Activated T-cell treated with anti-CD3 and anti-CD28 coated beads for 1 hour (primary cell): ENCODE data around the gene SRPK2.
"Not testable (repeated sequence)": the region's sequence is repeated elsewhere in the genome, so short reads cannot be mapped to it uniquely, and the experiment has no call there.

Experiments
- DNase-seq: peaks from one replicate; pipeline ENCODE4 v3.0.0-alpha.2; 2020; ENCODE audit warnings: low read depth

The SRPK2 gene

DNA sequence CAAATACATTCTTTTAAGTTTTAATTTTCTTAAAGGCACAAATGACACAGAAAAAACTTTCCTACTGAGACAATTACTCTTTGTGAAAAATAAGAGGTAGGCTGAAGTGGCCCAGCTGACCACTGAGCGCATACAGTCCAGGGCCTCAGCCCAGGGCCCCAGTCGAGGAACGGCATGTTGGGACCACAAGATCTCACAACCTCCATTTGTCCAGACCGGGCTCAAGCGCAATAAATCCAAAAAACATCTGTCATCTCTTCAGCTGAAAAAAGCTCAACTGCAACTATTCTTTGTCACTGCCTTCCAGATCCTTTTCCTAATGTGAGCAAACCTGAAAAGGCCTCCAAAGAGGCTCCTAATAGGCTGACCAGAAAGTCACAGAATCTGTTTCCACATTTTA, 165.8 kb downstream of the SRPK2 start:
- DNase-seq = no peak

DNA sequence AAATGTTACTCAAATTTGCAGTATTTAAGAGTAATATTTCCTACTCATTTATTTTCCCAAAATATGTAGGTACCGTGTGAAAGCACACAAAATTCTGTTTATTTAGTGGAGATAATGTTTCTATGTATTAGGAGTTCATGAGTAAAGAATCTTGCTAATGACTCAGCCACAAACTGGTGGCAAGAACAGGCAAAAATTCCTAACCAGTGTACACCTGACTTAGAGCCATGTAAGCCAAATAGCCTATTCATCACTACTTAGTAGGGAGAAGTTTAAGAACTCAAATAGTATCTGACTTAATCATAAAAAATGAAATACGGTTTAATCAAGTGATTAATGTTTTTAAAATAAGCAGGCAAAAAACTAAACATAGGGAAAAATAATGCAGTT, 169.0 kb downstream of the SRPK2 start:
- DNase-seq = no peak

DNA sequence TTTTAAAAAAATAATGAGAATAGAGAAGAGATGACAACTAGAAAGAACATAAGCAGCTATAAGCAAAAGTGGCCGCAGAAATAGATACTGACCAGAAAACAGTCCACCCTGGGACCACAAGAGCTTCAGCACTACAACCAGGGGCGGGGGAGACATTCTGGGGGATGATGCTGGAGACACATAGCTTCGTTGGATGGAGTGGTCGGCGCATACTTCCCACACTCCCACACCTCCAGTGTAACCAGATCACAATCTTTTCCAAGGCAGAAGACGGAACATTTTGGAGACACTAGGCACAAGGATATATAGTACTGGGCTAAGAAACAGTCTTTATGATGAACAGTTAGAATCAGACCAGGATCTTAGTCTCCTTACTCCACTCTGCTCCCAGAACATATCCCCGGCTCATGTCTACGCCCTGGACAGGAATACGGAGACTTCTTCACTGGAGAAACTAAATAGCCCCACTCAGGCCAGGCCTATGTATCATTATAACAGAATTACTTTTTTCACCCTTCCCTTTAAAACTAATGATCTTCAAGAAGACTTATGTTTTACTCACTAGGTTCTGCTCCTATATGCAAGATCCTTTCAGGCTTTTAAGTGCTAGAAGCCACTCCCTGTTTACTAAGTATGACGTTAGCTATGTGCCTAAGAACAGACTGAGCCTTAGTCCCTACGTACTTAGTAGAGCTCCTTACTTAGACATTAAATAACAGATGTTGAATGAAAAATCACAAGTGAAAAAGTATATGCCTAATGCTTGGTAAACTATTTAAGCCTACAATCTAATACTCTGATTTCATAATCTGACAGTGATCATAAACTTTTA, 169.6 kb downstream of the SRPK2 start:
- no peak for DNase-seq

DNA sequence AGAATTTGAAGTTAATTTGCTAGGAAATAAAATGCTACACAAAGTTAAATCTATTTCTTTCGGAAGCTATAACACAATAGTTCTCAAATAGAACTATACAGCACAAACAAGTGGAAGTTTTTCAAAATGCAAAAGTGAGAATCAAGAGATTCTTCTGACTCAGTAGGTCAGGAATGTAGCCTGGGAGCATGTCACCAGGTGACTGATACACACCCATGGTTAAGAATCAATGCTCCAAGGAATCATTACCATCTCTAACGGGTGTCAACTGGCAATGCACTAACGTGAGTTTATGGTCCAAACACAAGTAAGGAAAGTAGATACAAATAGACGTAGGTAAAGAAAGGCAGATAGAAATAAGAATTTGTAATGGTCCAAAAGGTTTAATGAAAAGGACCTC, 170.5 kb downstream of the SRPK2 start:
- DNase-seq = no peak

DNA sequence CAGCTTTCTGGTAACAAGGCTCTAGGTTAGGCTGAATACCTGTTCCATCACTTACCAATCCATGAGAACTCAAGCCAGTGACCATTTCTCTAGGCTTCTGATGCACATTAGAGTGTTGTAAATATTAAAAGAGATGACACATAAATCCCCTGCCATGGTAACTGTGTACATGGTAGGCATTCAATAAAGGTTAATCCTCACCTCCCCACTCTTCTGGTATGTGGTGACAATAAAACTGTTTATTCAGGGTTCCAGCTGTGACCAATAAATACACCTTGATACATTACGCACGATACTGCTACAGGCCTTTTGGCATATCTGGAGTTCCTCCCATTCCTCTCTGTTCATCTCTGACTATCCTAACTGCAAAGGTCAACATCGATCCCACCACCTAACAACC, 171.9 kb downstream of the SRPK2 start:
- DNase-seq = no peak

DNA sequence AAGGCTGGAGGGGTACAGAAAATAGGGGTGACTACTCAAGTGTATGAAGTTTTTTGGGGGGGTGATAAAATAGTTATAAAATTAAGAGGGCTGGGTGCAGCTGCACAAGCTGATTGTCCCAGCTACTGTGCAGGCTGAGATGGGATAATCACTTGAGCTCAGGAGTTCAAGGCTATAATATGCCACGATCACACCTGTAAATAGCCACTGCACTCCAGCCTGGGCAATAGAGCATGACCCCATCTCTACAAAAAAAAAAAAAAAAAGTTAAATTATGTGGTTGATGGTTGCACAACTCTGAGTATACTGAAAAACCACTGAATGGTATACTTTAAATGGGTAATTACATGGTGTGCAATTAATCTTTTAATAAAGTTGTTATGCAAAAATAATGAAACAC, 172.9 kb downstream of the SRPK2 start:
- no peak for DNase-seq

DNA sequence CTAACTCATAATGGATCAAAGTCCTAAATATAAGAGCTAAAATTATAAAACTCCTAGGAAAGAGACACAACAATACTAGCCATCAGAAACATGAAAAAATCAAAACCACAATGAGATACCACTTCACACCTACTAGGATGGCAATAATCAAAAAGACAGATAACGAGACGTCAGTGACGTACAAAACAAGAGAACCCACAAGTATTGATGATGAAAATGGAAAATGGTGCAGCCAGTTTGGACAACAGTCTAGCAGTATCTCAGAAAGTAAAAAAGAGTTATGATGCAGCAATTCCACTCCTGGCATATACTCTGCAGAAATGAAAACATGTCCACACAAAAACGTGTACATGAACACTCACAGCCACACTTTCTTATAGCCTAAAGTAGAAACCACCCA, 173.5 kb downstream of the SRPK2 start:
- DNase-seq = no peak

DNA sequence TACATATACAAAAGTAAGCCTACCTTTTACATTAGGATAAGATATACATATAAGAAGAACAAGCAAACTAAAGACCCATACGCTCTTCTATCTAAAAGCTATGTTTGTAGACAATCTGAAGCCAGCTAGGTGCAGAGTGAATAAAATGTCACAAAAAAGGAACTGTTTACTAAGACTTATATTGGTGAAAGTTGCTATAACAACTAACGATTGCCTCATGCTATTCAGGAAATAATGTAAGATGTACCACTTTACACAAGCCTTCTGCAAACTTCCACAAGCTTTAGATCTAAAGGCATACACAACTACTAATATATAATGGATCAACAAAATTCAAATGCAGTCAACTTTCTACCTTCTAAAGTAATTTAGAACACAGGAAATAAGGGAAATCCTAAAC, 175.1 kb downstream of the SRPK2 start:
- no peak for DNase-seq

DNA sequence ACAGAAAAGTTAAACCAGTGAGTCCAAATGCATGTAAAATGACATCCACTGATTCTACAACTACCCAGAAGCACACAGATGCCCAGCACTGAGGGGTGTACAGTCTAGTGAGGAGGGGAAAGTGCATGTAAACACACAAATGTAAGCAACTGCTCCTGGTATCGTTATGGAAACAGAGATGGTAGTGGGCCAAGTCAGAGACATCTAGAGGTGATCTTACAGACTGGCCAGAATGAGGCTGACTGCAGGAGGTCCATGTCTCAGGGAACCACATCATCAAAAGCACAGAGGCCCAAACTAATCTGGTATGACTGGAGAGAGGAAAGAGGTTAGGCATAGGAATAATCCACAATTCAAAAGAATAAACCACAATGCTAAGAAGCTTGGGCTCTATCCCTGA, 176.5 kb downstream of the SRPK2 start:
- DNase-seq = no peak

DNA sequence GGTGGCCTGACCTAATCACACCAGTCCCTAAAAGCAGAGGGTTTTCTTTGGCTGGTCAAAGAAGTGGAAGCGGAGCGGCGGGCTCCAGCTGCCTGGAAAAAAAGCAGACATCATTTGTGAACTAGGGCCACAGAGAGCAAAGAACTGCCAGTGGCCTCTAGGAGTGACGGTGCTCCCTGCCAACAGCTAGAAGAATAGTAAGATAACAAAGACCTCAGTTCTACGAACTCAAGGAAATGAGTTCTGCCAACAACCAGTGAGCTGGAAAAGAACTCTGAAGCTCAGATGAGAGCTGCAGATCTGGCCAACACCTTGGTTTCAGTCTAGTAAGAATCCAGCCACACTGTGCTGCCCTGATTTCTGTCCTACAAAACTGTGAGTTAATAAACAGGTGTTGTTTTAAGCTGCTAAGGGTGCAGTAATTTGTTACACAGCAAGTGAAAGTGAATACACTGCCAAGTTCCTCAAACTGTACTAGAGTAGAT, 178.0 kb downstream of the SRPK2 start:
- no peak for DNase-seq

DNA sequence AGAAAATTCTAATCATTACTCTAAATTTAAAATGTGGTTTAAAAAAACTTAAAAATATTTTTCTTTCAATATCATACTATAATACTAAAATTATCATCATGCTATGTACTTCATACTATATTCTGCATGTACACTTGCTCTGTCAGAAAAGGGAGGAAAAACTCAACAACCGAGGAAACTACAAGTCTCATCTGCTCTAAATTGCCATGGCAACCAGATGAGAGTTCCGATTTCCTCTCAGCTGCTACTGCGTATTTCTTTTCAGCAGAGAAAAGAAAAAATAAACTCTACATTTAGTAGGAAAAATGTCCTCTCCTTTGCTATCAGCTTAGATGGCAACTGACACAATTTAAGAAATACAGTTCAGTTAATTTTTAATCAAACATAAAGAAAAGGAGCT, 178.9 kb downstream of the SRPK2 start:
- no peak for DNase-seq

DNA sequence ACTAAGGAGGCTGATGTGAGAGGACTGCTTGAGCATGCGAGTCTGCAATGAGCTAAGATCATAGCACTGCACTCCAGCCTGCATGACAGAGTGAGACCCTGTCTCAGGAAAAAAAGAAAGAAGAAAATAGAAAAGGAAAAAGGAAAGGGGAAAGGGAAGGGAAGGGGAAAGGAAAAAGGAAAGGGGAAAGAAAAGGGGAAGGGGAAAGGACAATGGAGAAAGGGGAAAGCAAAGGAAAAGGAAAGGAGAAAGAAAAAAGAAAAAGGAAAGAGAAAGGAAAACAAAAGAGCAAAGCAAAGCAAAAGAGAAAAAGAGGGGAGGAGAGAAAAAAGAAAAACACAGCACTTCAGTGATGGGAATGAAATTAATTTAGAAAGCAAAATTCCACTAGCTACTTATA, 179.3 kb downstream of the SRPK2 start:
- DNase-seq = no peak

DNA sequence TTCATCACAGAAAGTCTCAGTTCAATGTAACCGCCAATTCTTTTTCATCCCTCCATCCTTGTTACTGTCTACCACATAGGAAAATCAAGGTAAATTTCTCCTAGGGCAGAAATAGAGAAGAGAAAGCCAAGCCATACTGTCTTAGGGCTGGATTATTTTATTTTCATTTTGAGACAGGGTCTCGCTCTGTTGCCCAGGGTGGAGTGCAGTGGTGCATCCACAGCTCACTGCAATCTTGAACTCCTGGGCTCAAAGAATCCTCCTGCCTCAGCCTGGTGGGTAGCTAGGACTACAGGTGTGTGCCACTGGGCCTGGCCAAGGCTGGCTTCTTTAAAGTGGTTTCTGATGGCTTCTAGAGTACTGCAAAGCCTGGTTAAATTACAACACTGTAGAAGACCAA, 181.7 kb downstream of the SRPK2 start:
- DNase-seq = no peak

DNA sequence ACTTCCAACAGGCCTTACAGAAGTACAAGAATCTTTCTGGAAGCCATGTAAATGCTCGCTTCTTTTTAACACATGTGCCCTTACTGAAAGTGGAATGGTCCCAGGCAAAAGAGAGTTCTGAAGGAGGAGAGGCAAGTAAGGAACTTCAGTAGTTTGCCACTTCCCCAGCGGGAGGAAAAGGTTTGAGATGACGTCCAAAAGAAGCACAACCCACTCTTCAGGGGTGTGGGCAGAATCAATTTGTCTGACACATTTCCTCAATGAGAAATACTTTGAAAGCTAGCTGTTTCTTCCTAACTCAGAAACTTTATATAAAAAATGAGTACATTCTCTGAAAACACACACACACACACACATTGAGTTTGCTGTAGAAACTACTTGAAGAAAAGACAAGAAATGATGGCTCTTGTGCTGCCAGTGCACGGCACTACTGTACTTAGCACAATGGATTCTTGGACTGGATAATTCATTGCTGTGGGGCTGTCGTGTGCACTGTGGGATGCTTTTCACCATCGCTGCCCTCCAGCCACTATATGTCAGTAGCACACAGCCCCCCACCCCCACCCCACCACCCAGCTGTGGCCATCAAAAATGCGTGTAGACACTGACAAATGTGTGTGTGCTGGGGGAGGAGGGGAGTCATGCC, 183.0 kb downstream of the SRPK2 start:
- no peak for DNase-seq

DNA sequence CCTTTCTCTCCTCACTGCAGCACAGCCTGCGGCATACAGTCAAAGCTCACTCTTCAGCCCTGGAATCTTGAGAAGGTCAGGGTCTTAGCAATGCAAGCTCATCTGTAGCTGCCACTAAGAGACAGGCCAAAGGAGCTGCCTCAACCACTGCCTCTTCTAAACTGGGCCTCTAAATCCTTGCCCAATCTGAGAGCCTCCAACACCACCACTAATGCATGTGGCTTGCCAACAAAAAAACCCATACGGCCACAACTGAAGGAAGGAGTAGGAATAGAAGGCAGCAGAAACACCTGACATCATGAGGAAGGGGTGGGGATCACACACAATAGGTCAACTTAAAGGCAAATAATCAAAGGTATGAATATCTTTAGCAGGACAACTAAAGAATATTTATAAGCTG, 183.8 kb downstream of the SRPK2 start:
- no peak for DNase-seq

DNA sequence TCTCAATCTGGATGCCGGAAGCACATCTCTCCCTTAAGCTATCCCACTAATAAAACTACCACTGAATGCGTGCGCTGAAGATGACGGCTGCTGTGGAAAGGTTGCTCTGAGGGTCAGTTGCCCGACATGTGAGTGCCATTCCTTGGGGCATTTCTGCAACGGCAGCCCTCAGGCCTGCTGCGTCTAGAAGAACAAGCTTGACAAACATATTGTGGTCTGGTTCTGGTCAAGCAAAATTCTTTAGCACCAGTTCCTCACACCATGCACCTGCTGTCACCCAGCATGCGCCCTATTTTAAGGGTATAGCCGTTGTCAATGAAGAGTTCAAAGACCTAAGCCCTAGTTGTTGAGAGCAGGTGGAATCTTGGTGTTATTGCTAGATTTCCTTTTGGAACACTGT, 184.2 kb downstream of the SRPK2 start:
- DNase-seq = no peak

DNA sequence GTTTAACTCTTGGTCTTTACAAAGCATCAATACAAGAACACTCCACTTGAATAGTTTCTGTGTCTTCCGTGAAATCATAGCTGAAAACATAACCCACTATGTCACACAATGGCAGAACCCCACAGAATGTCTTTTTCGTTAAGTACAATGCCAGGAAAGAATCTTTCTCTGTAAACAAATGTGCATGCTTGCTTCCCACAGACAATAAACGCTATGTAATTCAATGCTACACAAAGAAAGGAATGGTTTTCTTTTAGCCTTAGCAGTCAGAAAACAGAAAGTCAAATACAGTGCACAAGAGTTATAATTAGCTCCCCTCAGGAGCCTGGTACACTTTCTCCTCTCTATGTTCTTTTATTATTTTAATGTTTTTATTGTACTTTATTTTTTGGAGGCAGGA, 186.1 kb downstream of the SRPK2 start:
- no peak for DNase-seq

DNA sequence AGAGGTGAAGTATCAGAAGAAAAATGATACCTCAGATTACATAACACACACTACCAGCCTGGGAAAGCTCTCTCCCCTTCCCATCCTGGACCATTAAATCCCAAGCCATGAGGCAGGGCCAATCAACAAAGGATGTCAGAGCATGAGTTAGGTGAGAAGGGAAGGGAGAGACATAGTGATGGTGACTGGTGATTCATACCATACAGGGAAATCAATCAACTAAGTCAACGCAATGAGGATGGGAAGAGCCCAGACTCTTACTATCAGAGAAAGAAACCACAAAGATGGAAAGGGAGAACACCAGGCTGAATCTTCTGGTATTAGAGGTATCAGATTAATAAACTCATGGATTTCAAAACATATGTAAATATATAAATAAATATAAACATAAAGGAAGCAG, 189.3 kb downstream of the SRPK2 start:
- no peak for DNase-seq

DNA sequence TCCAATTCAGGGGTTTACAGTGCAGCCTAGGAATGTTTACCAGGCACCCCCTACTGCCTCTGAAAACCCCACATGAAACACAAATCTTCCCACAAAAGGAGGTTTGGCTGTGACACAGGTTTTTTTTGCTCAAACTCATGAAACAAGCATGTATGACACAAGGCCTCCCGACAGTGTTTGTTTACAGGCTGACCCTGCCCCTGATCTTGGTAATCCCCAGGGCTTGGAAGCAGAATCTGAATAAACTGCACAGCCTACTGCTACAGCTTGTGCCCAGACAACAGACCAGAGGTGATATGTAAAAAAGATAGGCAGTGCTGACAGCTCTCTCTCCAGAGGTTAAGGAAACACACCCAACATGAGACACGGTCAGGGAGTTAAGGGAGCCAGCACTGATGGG, 190.5 kb downstream of the SRPK2 start:
- DNase-seq = no peak

DNA sequence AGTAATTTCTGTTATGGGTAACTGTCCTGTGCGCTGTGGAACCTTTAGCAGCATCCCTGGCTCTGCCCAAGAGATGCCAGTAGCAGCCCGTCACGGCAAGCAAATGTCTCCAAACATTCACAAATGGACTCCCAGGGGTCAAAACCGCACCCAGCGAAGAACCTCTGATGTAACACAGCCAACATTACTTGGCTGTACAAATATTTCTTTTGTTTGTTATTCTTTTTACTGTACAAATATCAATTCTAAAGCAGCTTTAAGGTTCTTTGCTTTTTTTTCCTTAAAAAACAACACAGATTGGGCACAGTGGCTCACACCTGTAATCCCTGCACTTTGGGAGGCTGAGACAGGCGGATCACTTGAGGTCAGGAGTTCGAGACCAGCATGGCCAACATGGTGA, 192.2 kb downstream of the SRPK2 start:
- no peak for DNase-seq

DNA sequence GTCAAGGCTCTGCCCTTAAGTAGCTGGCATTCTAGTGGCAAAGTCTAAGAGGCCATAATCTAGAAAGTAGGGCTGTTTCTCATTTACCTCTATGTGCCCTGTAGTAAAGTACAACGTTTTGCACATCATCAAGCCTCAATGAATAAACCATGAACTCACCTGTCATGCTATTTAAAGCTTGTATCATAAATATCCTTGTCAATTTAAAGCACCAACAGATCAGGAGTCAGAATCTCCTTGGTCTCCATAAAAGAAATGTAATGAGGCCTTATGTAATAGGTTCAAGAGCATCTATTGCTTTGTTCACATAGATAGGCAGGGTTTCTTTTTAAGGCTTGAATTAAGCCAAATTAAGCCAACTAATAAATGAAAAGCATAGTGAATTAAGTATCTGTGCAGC, 192.8 kb downstream of the SRPK2 start:
- no peak for DNase-seq

DNA sequence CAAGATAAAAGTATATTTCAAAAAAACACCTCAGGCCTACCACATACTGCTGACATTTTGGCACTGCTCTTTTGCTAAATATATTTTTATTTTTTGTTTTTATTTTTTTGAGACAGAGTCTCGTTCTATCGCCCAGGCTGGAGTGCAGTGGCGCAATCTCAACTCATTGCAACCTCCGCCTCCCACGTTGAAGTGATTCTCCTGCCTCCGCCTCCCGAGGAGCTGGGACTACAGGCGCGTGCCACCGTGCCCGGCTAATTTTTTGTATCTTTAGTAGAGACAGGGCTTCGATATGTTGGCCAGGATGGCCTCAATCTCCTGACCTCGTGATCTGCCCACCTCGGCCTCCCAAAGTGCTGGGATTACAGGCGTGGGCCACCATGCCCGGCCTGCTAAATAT, 193.8 kb downstream of the SRPK2 start:
- not testable (repeated sequence) for DNase-seq

DNA sequence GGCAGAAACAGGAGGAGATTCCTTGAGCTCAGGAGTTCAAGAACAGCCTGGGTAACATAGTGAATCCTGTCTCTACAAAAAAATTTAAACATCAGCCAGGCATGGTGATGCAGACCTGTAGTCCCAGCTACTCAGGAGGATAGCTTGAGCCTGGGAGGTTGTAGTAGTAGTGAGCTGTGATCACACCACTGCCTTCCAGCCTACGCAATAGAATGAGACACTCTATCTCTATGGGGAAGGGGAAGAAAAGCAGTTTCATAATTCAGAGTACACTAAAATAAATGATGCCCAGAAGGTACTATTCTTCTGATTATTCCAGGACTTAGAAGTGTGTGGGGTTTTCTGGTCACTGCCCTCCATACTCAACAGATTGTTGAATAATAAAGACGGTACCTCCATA, 197.4 kb downstream of the SRPK2 start:
- no peak for DNase-seq
